AG08396 (cell line): ENCODE results near the gene RANBP10.
"Not testable (repeated sequence)": the region's sequence is repeated elsewhere in the genome, so short reads cannot be mapped to it uniquely, and the experiment has no call there.

ENCODE experiments used
- DNase-seq: peaks from one replicate; pipeline ENCODE4 v3.0.0; 2012; ENCODE audit warnings: low spot score, mixed read lengths

Gene RANBP10

DNA sequence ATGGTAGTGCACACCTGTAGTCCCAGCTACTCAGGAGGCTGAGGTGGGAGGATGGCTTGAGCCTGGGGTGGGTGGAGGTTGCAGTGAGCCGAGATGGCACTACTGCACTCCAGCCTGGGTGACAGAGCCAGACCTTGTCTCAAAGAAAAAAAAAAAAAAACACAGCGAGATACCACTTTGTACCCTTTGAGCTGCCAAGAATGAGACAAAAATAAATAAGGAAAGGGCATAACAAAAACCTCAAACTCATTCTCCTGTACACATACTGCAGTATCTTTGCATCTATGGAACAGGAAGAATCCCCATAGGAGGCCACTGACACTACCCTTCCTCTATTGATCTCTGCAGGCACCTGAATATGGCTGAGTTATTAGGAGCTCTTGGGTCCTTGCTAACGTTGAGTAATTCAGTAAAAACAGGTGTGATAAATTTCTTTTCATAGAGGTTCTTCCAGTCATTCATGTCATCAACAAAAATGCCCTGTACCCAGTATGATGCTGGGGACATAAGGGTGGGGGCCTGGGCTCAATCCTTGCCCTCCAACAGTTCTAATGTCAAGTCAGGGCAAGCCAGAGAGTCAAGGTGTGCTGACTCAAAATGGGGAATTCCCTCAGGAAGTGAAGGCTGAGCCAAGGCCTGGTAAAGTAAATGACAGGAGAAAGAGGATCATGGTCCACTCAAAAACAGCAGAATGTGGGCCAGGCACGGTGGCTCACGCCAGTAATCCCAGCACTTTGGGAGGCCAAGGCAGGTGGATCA is 26.9 kb downstream of the RANBP10 start:
- no peak for DNase-seq

DNA sequence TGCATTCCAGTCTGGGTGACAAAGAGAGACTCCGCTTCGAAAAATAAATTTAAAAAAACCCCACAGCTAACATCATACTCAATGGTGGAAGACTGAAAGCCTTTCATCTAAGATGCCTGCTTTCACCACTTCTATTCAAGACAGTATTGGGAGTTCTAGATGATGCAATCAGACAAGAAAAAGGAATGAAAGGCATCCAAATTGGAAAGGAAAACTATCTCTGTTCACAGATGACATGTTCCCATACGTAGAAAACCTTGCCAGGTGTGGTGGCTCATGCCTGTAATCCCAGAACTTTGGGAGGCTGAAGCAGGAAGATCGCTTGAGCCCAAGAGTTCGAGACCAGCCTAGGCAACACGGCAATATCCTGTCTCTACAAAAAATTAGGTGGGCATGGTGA is 31.1 kb downstream of the RANBP10 start:
- DNase-seq, result no peak

GRCh38 chr16:67774457-67774853 is 31.9 kb downstream of the RANBP10 start:
- DNase-seq, result no peak

- DNase-seq, result no peak
These were observed 32.5 kb downstream of the RANBP10 start for GRCh38 chr16:67773569-67774456.

- no peak for DNase-seq
These were observed 33.3 kb downstream of the RANBP10 start for GRCh38 chr16:67773099-67773498.

- DNase-seq, result no peak
These were observed 35.9 kb downstream of the RANBP10 start for GRCh38 chr16:67770346-67770991.

GRCh38 chr16:67767953-67768352 is 38.4 kb downstream of the RANBP10 start:
- no peak for DNase-seq

GRCh38 chr16:67766291-67766690 is 40.1 kb downstream of the RANBP10 start:
- DNase-seq, result no peak

DNA sequence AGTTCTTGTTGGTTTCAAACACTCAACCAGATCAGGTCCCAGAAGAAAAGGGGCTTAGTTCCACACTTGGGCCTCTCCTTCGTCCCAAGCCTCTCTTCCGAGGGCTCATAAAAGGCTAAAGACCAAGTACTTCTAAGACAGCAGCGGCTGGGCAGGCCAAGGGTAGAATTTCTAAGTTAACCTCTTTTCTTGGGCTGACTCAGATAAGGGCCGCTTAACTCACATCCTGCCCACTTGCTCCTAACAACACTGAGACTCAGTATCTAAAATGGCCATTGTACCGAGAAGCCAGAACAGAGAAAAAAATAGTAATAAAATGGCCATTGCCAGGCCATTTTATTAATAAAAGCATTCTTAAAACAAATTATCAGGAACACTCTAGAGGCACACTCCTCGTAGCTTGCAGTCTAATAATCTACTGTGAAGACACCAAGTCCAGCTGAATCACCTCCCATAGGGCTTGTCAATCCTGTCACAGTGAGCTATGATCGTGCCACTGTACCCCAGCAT is 42.1 kb downstream of the RANBP10 start:
- no peak for DNase-seq

DNA sequence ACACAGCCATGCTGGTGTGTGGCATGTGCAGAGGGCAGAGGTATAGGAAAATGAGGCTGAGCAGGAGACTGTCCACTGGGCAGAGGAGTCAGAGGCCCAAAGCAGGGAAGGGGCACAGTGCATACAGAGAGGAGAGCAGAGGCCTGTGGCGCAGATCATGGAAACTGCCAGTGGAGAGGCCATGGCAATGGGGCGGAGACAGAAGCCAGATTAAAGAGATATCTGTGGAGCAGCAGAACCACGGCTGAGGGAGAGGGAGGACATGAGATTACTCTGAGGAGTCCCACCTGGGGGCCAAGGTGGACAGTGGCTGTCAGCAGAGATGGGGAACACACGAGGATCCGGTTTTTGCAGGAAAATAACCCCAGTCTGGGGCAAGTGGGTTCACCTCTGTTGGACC is 43.3 kb downstream of the RANBP10 start:
- DNase-seq, result no peak

GRCh38 chr16:67762385-67762784 is 44.0 kb downstream of the RANBP10 start:
- DNase-seq, result no peak

- DNase-seq, result no peak
These were observed 44.4 kb downstream of the RANBP10 start for GRCh38 chr16:67761924-67762323.

DNA sequence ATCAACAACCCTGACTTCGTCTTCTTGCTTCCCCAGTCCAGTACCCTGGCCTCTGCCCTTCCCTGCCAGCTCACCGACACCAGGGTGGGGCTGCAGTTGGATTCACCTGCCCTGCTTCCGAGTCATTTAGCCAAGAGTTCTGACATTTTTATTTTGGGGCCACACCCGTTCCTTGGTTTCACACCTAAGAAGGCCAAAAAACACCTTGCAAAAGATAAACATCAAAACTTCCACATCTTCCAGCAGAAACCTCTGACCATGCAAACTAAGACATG is 45.5 kb downstream of the RANBP10 start:
- DNase-seq, result no peak

- DNase-seq, result no peak
These were observed 46.0 kb downstream of the RANBP10 start for GRCh38 chr16:67760206-67760955.

GRCh38 chr16:67758966-67759365 is 47.4 kb downstream of the RANBP10 start:
- no peak for DNase-seq

- no peak for DNase-seq
These were observed 48.4 kb downstream of the RANBP10 start for GRCh38 chr16:67758006-67758405.

DNA sequence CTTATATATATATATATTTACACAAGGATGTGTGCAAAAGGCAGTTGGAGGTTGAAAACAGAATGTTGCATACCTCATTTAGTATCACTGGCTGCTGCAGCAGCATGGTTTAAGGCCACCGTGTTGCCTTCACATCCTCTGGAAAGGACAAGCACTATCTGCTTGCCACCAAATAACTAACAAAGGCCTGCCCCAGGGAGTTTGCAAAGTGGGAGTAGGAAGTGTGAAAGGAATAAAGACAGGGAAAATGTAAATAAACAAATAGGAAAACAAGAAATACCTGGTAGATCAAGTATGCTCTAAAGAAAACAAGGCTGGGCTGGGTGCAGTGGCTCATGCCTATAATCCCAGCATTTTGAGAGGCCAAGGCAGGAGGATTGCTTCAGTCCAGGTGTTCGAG is 53.7 kb downstream of the RANBP10 start:
- no peak for DNase-seq

GRCh38 chr16:67751331-67751730 is 55.0 kb downstream of the RANBP10 start:
- not testable (repeated sequence) for DNase-seq

- no peak for DNase-seq
These were observed 55.9 kb downstream of the RANBP10 start for GRCh38 chr16:67750466-67750865.

GRCh38 chr16:67749436-67750078 is 56.8 kb downstream of the RANBP10 start:
- no peak for DNase-seq

- no peak for DNase-seq
These were observed 57.5 kb downstream of the RANBP10 start for GRCh38 chr16:67748834-67749233.

DNA sequence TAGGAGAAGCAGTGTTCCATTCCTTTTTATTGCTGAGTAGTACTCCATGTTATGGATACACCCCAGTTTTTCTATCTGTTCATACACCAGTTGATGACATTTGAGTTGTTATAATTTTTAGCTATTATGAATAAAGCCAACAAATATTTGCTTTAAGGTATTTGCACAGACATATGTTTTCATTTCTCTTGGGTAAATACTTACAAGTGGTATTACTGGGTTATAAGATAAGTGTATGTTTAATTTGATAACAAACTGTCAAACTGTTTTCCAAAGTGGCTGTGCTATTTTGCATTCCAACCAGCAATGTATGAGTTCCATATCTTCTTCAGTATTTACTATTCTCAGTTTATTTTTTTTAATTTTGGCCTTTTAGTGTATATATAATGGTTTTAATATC is 59.5 kb downstream of the RANBP10 start:
- no peak for DNase-seq
